ENCODE data around the gene ASB11.

GRCh38 chrX:15322472-15322871 is 7.0 kb upstream of the ASB11 start:
- TF ChIP-seq POLR2A (IDR thresholded peaks at IDR 0.05) = no peak
- TF ChIP-seq EP300 (IDR thresholded peaks at IDR 0.05) = no peak
- TF ChIP-seq, protein P1, sequence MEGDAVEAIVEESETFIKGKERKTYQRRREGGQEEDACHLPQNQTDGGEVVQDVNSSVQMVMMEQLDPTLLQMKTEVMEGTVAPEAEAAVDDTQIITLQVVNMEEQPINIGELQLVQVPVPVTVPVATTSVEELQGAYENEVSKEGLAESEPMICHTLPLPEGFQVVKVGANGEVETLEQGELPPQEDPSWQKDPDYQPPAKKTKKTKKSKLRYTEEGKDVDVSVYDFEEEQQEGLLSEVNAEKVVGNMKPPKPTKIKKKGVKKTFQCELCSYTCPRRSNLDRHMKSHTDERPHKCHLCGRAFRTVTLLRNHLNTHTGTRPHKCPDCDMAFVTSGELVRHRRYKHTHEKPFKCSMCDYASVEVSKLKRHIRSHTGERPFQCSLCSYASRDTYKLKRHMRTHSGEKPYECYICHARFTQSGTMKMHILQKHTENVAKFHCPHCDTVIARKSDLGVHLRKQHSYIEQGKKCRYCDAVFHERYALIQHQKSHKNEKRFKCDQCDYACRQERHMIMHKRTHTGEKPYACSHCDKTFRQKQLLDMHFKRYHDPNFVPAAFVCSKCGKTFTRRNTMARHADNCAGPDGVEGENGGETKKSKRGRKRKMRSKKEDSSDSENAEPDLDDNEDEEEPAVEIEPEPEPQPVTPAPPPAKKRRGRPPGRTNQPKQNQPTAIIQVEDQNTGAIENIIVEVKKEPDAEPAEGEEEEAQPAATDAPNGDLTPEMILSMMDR (IDR thresholded peaks at IDR 0.05) = no peak
- TF ChIP-seq POLR2AphosphoS5 (IDR thresholded peaks at IDR 0.05) = no peak
